Activated B cell treated with CpG ODN at 0.5 μM for 24 hours (primary cell): ENCODE measurements around the gene MBLAC1. TPM values are rescaled to one million over a fixed set of nuclear protein-coding genes. Genes with fewer than 3 reads are reported as not detected.

Experiments used
- ATAC-seq: fragments of 200-7000 bp; cut with Tn5 transposase; one replicate; pipeline ENCODE4 v1.10.0; 2021; ENCODE audit warnings: low read depth, mild to moderate bottlenecking, moderate library complexity
- CTCF ChIA-PET: fragments of 350-600 bp; sonication (Branson Sonifier 250); formaldehyde crosslinking; loops from one replicate; lab custom pipeline; 2021; ENCODE audit warnings: antibody characterized with exemption; lab: Charles Lee
- POLR2A ChIA-PET: fragments of 350-600 bp; sonication (Branson Sonifier 250); formaldehyde crosslinking; loops from one replicate; lab custom pipeline; 2021; ENCODE audit warnings: antibody characterized with exemption; lab: Charles Lee
- DNase-seq: peaks from one replicate; pipeline ENCODE4 v3.0.0; 2022
- H3K27ac Mint-ChIP-seq: one replicate; pipeline ENCODE4 v1.8.0; 2020; ENCODE audit warnings: mixed read lengths
- H3K27me3 Mint-ChIP-seq: one replicate; pipeline ENCODE4 v1.8.0; 2021; ENCODE audit warnings: mixed read lengths
- H3K36me3 Mint-ChIP-seq: one replicate; pipeline ENCODE4 v1.8.0; 2021; ENCODE audit warnings: low read depth, mixed read lengths
- H3K4me1 Mint-ChIP-seq: one replicate; pipeline ENCODE4 v1.8.0; 2021; ENCODE audit warnings: mixed read lengths
- H3K4me3 Mint-ChIP-seq: one replicate; pipeline ENCODE4 v1.8.0; 2020; ENCODE audit warnings: mild to moderate bottlenecking, mixed read lengths
- H3K9me3 Mint-ChIP-seq: one replicate; pipeline ENCODE4 v1.8.0; 2020; ENCODE audit warnings: mixed read lengths
- intact Hi-C: fragments of 100-400 bp; cut with micrococcal nuclease; formaldehyde crosslinking; loops from one replicate; pipeline ENCODE4 v1.15.1; 2024
- total RNA-seq: library from RNA; stranded (reverse); gene quantifications from 2 replicates; pipeline ENCODE4 v1.2.3, GENCODE V29; 2022
- TF ChIP-seq, protein P1 (sequence below): fragments of 200-600 bp; IDR thresholded peaks from one replicate; pipeline ENCODE4 v1.8.0; 2022; ENCODE audit warnings: antibody characterized with exemption, mild to moderate bottlenecking

Gene MBLAC1
- total RNA-seq, 1 donor from 2014 or later: 2.2 TPM

DNA sequence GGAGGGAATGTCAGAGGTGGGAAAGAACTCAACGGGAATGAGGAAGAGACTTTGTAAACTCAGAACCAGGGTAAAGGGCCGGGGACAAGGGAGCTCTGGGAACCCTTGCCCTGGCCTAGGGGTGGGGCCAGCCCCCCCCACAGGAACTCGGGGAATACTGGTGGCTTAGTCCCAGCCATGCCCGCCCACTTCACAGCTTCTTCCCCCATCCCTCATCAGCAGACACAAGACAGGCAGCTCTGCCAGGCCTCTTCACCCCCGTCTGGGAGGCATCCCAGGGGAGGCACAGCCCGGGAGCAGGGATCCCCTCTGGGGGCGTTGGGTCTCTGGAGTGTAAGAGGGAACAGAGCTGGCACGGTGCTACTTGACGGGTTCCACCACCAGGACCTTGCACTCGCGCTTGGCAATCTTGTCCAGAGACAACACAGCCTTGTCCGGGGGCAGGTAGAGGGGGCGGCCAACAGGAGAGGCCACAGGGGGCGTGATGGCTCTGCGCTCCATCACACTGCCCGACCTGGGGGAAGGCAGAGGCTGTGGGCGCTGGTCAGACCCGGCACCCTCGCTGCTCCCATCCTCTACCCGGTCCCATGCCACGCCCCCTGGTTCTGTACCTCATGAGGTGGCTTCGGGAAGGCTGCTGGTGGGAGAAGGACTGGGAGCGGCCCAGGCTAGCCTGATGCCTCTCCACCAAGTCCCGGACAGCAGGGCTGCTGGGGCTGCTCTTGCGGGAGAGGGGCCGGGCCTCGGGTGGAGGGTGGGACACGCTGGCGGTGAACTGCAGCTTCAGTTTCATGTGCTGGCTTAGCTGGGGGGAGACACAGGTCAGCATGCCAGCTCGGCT is 28.1 kb downstream of the MBLAC1 start:
- Mint-ChIP-seq H3K9me3 (no peaks in the 10 kb centered on the region), H3K4me3 (no peak overlapping the region), H3K36me3 (peaks cover 56% of the 10 kb centered on the region), H3K27me3 (no peaks in the 10 kb centered on the region), H3K27ac (peak overlapping the region; percentile 56), H3K4me1 (peaks cover 66% of the 10 kb centered on the region)
- DNase-seq: no peak
- ChIA-PET POLR2A (interaction anchor here (0.5 to 1.9 kb wide), 5 partner anchors 10 to 546 kb away, joined by 3 to 13 read pairs (median 3); partner anchors contain the start of gene PVRIG), CTCF (interaction anchor here (1.1 kb wide), 1 partner anchor 22 kb away, joined by 3 read pairs; no protein-coding TSS in a partner anchor)
- no peak for ATAC-seq
- intact Hi-C loops: loop anchor here (5.0 kb wide), 1 partner anchor 432 kb away; the partner anchor contains the start of genes FBXO24 and LRCH4
- TF ChIP-seq, protein P1, sequence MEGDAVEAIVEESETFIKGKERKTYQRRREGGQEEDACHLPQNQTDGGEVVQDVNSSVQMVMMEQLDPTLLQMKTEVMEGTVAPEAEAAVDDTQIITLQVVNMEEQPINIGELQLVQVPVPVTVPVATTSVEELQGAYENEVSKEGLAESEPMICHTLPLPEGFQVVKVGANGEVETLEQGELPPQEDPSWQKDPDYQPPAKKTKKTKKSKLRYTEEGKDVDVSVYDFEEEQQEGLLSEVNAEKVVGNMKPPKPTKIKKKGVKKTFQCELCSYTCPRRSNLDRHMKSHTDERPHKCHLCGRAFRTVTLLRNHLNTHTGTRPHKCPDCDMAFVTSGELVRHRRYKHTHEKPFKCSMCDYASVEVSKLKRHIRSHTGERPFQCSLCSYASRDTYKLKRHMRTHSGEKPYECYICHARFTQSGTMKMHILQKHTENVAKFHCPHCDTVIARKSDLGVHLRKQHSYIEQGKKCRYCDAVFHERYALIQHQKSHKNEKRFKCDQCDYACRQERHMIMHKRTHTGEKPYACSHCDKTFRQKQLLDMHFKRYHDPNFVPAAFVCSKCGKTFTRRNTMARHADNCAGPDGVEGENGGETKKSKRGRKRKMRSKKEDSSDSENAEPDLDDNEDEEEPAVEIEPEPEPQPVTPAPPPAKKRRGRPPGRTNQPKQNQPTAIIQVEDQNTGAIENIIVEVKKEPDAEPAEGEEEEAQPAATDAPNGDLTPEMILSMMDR: no peak

DNA sequence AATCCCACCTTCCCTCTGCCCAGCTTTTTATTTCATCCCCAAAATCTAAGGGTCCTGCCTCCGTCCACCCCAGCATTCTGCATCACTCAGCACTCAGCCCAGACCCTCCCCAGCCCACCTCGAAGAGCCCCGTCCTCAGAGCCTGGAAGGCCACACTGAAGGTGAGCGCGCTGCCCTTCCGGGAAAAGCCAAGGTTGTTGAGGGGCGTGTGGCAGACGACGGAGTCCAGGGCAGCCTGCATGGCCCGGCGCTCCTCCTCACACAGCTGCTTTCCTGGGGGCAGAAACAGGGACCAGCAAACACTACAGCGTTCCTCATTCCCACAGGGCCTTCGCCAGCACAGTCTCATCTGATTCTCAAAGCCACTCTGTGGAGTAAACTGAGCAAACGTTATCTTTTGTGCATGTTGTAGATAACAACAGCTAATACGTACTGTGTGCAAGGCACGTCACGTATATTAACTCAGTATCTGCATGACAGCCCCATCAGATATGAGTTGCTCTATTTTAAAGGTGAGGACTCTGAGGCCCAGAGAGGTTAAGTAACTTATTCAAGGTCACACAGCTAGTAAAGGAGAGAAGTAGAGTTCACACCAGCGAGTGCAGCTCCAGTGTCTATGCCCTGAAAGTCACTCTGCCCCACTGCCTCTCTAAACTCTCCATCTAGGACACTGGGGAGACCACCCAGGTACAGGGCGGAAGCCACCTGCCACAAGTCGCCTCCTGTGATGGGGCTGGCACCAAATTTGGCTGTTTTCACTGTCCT is 29.0 kb downstream of the MBLAC1 start:
- CTCF ChIA-PET: interaction anchor here (1.1 to 2.2 kb wide), 2 partner anchors 23 to 62 kb away, joined by 3 to 5 read pairs; no protein-coding TSS in a partner anchor
- DNase-seq: no peak
- H3K36me3 Mint-ChIP-seq: peaks cover 50% of the 10 kb centered on the region
- intact Hi-C loops: loop anchor here (5.0 kb wide), 1 partner anchor 432 kb away; the partner anchor contains the start of genes FBXO24 and LRCH4
- POLR2A ChIA-PET: interaction anchor here (1.3 to 1.9 kb wide), 3 partner anchors 12 to 22 kb away, joined by 3 to 7 read pairs (median 5); partner anchors contain the start of genes GPC2 and STAG3
- TF ChIP-seq, protein P1: no peak
- no peaks in the 10 kb centered on the region for H3K9me3 Mint-ChIP-seq
- ATAC-seq: no peak
- peaks cover 58% of the 10 kb centered on the region for H3K4me1 Mint-ChIP-seq
- peak overlapping the region; percentile 56 for H3K27ac Mint-ChIP-seq
- H3K27me3 Mint-ChIP-seq: no peaks in the 10 kb centered on the region
- H3K4me3 Mint-ChIP-seq: no peak overlapping the region

DNA sequence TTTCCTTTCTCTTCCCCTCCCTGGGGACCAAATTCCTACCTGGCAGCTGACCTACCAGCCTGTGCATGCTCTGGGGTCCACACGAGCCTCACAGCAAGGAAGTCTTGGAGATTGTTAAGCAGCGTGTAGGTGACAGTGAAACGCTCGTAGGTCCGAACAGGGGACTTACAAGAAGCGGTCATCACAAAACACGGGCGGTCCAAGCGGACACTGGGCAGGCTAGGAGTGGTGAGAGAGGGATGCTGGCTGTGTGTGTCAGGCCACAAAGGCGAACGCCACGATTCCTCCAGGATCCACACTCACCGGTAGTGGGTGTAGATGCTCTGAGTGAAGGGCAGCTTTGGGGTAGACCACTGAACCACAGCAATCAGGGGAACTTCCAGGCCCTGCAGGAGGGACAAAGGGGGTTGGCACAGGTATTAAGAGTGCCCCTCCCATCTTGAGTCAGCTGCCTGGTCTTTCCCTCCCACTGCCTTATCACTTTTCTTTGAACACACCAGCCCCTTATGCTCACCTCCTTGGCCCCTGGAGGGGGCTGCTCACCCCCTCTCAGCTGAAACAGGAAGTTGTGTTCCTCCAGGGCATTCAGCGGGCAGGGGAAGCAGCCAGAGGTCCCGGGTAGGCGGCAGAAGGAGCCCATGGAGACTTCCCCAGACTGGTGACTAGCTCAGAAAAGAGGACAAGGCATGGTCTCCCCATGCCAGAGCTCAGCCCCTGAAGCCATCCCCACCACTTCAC is 29.7 kb downstream of the MBLAC1 start:
- Mint-ChIP-seq H3K36me3 (peaks cover 49% of the 10 kb centered on the region), H3K27me3 (no peaks in the 10 kb centered on the region), H3K27ac (peak overlapping the region; percentile 83), H3K9me3 (no peaks in the 10 kb centered on the region), H3K4me3 (peak overlapping the region; percentile 81), H3K4me1 (peaks cover 55% of the 10 kb centered on the region)
- DNase-seq (no peak), ATAC-seq (peak; percentile 40)
- TF ChIP-seq, protein P1: no peak
- ChIA-PET POLR2A (interaction anchor here (0.6 to 4.4 kb wide), 6 partner anchors 8 to 213 kb away, joined by 3 to 57 read pairs (median 5); partner anchors contain the start of genes GAL3ST4, GPC2, LAMTOR4 and STAG3), CTCF (interaction anchor here (2.2 kb wide), 1 partner anchor 61 kb away, joined by 5 read pairs; no protein-coding TSS in a partner anchor)
- intact Hi-C loops: loop anchor here (5.0 kb wide), 1 partner anchor 431 kb away; the partner anchor contains the start of genes FBXO24 and LRCH4

DNA sequence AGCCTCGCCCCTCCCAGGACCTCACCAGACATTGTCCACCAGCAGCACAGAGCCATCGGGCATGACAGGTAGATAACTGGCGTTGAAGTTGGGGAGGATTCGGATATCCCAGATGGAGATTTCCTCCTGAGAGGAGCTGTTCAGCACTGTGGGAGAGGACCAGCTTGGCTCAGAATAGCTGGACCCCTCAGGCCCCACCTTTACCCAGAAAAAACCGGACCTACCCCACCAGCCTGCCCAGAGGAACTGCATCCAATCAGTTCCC is 30.2 kb downstream of the MBLAC1 start:
- peaks cover 50% of the 10 kb centered on the region for H3K4me1 Mint-ChIP-seq
- no peaks in the 10 kb centered on the region for H3K27me3 Mint-ChIP-seq
- DNase-seq (no peak), ATAC-seq (no peak)
- CTCF ChIA-PET: interaction anchor here (2.2 kb wide), 1 partner anchor 60 kb away, joined by 5 read pairs; no protein-coding TSS in a partner anchor
- TF ChIP-seq, protein P1: no peak
- H3K27ac Mint-ChIP-seq: peak overlapping the region; percentile 83
- POLR2A ChIA-PET: interaction anchor here (0.7 to 4.4 kb wide), 7 partner anchors 8 to 212 kb away, joined by 3 to 57 read pairs (median 7); partner anchors contain the start of genes GAL3ST4, GPC2, LAMTOR4 and STAG3
- intact Hi-C loops: loop anchor here (5.0 kb wide), 1 partner anchor 430 kb away; the partner anchor contains the start of genes FBXO24 and LRCH4
- peak overlapping the region; percentile 81 for H3K4me3 Mint-ChIP-seq
- no peaks in the 10 kb centered on the region for H3K9me3 Mint-ChIP-seq
- H3K36me3 Mint-ChIP-seq: peaks cover 46% of the 10 kb centered on the region
